Measurements from ENCODE around the gene MRPL44.
"Not testable (repeated sequence)": the region's sequence is repeated elsewhere in the genome, so short reads cannot be mapped to it uniquely, and the experiment has no call there.

MRPL44 gene

DNA sequence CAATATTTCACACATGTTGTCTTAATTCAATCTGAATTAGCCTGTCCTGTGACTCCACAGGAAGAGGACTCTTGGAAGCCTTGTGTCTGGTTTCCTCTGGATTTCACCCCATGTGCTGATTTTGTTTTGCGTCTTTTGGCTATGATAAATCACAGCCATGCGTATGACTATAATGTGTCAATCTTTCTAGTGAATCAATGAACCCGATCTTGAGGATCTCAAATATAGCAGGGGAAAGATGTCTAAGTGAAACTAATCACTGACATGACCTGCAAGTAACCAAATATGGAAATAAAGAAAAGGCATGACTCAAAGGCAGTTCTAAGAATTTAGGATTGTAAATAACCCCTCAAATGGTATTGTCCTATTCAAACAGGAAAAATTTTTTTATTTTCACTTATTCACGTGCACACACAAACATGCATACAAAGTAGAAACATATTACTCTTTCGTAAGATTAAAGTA is 20.4 kb upstream of the MRPL44 start:
- DNase-seq (ENCODE audit: low read depth in 2 of 2): no peak

DNA sequence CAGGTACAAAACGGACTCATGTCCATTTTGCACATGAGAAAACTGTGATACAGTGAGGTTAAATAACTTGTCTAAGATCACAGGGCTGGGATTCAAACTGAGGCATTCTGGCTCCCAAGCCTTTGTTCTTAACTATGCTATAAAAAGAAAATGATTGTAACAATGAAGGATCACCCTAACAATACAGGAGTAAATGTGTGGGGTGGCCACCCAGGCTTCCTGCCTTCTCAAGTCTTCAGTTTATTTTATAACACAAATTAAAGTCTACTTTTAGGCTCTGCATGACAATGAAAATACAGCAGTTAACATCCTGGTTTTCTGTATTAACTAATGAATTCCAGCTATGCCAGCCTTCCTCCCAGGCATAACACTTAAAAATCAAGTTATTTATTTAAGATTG is 19.7 kb upstream of the MRPL44 start:
- no peak for DNase-seq (ENCODE audit: low read depth in 2 of 2)

- not testable (repeated sequence) for DNase-seq (ENCODE audit: low read depth in 2 of 2)
Measured at GRCh38 chr2:223939438-223939837, 17.8 kb upstream of the MRPL44 start.

- peak; percentile 51 to 56 for DNase-seq (ENCODE audit: low read depth in 2 of 2)
Measured at GRCh38 chr2:223941579-223942277, 15.5 kb upstream of the MRPL44 start.

DNA sequence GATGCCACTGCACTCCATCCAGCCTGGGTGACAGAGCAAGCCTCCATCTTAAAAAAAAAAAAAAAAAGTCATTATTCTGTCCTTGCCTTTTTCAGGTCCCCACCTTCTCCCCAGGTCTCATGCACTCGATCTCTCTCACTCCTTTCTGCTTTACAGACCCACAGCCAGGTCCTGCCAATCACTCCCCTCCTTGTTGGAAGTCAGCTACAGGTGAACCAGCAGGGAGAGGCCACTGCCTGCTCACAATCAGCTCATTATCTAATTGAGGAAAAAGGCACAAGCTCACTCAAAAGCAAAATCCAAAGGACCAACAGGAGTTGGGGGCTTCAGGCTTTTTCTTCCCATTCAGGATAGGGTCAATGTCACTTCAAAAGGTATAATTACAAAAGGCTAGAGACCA is 14.1 kb upstream of the MRPL44 start:
- DNase-seq (ENCODE audit: low read depth in 2 of 2): no peak

DNA sequence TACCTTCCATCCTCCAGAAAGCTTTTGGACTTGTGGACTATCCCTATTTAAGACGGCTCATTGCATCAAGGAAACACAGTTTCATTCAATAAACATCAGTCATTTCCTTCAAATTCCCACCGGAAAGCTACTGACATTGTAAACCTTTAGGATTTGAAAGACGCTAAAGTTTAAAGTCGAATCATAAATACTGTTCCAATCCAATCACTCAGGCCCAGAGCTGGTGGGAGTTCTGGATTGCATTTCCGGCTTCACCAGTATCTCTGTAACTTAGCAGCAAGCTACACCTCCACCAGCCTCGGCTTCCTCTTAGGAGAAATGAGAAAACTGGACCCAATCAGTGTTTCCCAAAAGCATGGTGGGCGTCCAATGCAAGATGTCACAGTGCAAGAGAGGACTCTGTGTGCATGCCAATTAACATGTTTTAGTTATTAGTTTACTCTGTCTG is 13.7 kb upstream of the MRPL44 start:
- DNase-seq (ENCODE audit: low read depth in 2 of 2): no peak

GRCh38 chr2:223944166-223944702 is 13.0 kb upstream of the MRPL44 start:
- no peak for DNase-seq (ENCODE audit: low read depth in 2 of 2)

DNA sequence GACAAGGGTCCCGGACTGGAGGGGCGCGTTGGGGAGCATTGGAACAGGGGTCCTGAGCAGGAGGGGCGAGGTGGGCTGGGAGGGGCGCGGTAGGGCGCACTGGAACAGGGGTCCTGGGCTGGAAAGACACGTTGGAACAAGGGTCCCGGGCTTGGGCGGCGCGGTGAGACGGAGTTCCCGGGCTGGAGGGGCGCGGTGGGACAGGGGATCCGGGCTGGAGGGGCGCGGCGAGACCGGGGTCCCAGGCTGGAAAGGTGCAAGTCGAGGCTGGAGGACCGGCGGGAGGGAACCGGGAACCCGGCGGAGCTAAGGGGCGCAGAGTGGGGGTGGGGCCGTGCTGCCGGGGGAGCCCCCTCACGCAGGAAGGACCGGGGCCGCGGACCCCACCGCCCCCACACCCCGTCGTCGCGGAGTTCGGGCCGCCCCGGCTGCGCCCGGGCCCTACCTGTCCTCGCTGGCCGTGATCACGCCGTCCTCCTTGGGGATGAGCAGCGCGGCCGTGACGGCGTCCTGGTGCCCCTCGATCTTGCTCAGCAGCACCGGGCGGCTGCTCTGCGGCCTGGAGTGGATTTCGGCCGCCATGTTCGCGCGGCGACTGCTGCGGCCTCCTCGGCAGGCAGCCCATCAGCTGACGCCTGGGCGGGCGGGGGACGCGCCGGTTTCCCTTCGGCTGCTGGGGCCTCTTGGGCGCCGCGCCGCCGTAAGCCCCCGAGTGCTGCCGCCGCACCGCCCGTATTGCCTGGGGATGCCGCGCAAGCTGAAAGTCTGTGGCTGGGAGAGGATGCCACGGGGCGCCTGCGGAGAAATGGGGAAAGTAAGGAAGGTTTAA is 12.3 kb upstream of the MRPL44 start, which contains the start of gene WDFY1:
Gene WDFY1 (minus strand): TSS at position 633 of the 829 bp plus-strand sequence. CDS start 51 bp downstream, at position 582.
- DNase-seq (ENCODE audit: low read depth in 2 of 2): peak; percentile 39 to 77

DNA sequence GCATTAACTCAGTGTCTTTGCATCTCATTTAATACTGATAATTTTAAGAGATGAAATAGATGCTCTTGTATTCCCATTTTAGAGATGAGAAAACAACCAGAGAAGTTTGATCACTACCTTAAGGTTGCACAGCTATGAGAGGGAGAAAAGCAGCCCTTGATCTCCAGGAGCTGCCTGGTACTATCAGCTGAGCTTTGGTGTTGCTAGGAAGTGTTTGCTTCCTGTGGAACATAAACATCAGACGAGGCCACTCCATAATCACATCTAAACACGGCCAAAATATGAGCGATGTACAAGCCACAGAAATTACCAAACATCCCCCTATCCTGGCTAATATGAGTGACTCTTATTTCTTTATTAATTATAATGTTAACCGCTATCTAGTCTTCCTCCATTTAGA is 11.5 kb upstream of the MRPL44 start:
- DNase-seq (ENCODE audit: low read depth in 2 of 2): no peak

- DNase-seq (ENCODE audit: low read depth in 2 of 2): no peak
Measured at GRCh38 chr2:223947711-223948205, 9.5 kb upstream of the MRPL44 start.

- no peak for DNase-seq (ENCODE audit: low read depth in 2 of 2)
Measured at GRCh38 chr2:223949241-223949840, 7.9 kb upstream of the MRPL44 start.

GRCh38 chr2:223950448-223951347 is 6.6 kb upstream of the MRPL44 start:
- DNase-seq (ENCODE audit: low read depth in 2 of 2): no peak

DNA sequence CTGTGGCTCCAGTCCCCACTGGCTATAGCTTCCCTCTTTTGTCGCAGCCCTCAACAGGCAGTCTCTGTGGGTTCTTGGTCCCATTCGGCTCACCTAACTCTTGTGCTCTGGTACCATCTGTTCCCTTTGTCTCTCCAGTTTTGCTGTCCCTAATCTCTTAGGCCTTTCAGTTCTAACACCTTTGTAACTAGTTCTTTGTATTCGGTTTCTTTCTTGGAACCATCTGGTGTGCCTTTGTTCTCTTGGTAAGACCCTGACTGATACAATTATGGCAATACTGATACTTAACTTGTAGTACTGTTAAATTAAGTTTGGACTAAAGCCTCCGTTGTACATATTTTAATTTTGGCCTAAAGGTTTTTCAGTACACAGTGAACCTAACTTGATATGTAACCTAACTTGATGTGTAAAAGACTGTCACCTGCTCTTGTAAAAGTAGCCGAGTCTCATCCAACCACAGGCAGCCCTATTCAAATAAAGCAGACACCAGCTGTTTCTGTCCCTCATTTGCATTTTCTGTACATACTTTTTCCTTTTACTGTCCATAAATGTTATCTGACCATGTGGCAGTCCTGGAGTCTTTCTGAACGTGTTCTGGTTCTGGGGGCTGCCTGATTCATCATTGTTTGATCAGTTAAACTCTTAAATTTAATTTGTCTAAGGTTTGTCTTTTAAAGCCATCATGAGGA is 4.8 kb upstream of the MRPL44 start:
- no peak for DNase-seq (ENCODE audit: low read depth in 2 of 2)

- DNase-seq (ENCODE audit: low read depth in 2 of 2): no peak
Measured at GRCh38 chr2:223954401-223954800, 2.9 kb upstream of the MRPL44 start.

DNA sequence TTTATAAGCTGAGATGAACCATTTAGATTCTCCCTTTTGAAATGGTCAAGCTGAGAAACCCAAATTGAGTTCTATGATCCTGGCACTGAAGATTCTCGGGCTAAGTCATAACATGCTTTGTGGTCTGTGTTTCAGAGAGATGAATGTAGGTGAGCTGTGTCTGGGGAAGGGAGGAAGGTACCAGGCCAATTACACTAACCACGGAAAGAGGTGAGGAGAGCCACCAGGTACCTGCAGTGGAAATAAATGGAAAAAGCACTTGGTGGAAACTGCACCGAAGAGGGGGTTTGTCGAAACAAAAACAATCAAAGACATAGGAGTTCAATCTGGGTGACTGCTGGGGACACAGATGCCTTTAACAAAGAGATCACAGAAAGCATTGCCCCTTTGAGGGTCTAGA is 963 bp upstream of the MRPL44 start:
- DNase-seq (ENCODE audit: low read depth in 2 of 2): no peak

GRCh38 chr2:223959688-223960087 is 2.4 kb downstream of the MRPL44 start:
- no peak for DNase-seq (ENCODE audit: low read depth in 2 of 2)

- DNase-seq (ENCODE audit: low read depth in 2 of 2): no peak
Measured at GRCh38 chr2:223967981-223968380, 10.7 kb downstream of the MRPL44 start.

GRCh38 chr2:223969315-223969714 is 12.1 kb downstream of the MRPL44 start:
- DNase-seq (ENCODE audit: low read depth in 2 of 2): no peak

DNA sequence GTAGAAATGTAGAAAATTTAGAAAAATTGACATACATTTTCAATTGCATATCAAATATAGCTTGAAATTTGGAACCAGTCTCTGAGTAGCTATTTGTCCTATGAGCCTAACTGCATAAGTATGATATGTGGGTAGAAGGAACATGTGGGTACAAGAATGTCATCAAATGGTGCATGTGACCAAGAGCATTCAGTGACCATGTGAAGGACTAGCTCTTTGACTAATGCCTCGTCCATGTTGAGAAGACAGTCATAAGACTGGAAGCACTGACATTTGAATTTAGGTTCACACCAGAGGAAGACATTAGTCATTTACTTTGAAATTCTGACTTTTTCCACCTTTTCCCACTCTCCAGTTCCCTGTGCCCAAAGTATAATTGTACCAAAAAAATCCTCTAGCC is 12.6 kb downstream of the MRPL44 start:
- DNase-seq (ENCODE audit: low read depth in 2 of 2): no peak
